Pancreas (tissue), 10 donors: ENCODE data around the gene ATP5IF1. TPM values are rescaled to one million over a fixed set of nuclear protein-coding genes. Genes with fewer than 3 reads are reported as not detected.

Experiments used
- ATAC-seq, 4 donors: fragments of 200-7000 bp; cut with Tn5 transposase; one replicate each; pipeline versions ENCODE4 v1.8.0 to v1.9.1; 2020; ENCODE audit warnings: mild to moderate bottlenecking in 4 of 4, moderate library complexity in 4 of 4
- DNase-seq, 6 donors: peaks; one replicate each; pipeline ENCODE4 v3.0.0-alpha.2; 2020
- FAIRE-seq: peaks from 2 replicates; lab custom pipeline; 2012; peaks lifted over from hg19 to GRCh38; lab: Jason Lieb, UNC
- H3K27ac ChIP-seq, 4 donors: fragments of 200-600 bp; sonication (generic); 1 replicate in 3 of 4; 2 replicates in 1 of 4; pipeline versions ENCODE4 v1.5.0 to v1.8.0; 2020
- H3K27me3 ChIP-seq, 4 donors: fragments of 200-600 bp; one replicate each; pipeline ENCODE4 v1.8.0; 2021
- H3K36me3 ChIP-seq, 3 donors: fragments of 200-600 bp; sonication (generic) in 1 of 3; one replicate each; pipeline versions ENCODE4 v1.5.0 to v1.8.0; 2020 to 2021
- H3K4me1 ChIP-seq, 3 donors: fragments of 200-600 bp; one replicate each; pipeline ENCODE4 v1.8.0; 2021
- H3K4me3 ChIP-seq, 4 donors: fragments of 200-600 bp; sonication (generic) in 2 of 4; one replicate each; pipeline versions ENCODE4 v1.5.0 to v1.8.0; 2020 to 2021
- H3K9me3 ChIP-seq, 4 donors: fragments of 200-600 bp; one replicate each; pipeline ENCODE4 v1.8.0; 2021
- WGBS, 2 donors: extraction: QIAGEN DNeasy Blood & Tissue Kit; methylation state at CpG; one replicate each; pipeline ENCODE4 v1.1.7; 2013; 5-methylcytosine and 5-hydroxymethylcytosine counted together
- intact Hi-C, 3 donors: fragments of 100-400 bp; cut with DNase I; formaldehyde crosslinking; loops; one replicate each; pipeline versions ENCODE4 v1.11.1 to v1.14.2; 2022
- polyA plus RNA-seq, 2 donors: library from polyadenylated mRNA; stranded (reverse); fragments of 200-250 nt; gene quantifications; one replicate each; pipeline ENCODE4 v1.2.3, GENCODE V29; 2013
- total RNA-seq, 6 donors: library from RNA; stranded (reverse); fragmentation: NEBNext Ultra II Directional in 4 of 6; extraction: Animal tissue kit (Norgen Biotek cat#: 25700) in 4 of 6; gene quantifications; one replicate each; pipeline versions ENCODE4 v1.2.1 to v1.2.4, GENCODE V29; 2021 to 2023
- TF ChIP-seq, protein P1 (sequence below), 4 donors: fragments of 200-600 bp; sonication (generic) in 3 of 4; IDR thresholded peaks; one replicate each; pipeline versions ENCODE4 v1.5.0 to v1.8.0; 2021; ENCODE audit warnings: antibody characterized with exemption in 4 of 4
- donor health status: healthy with polysubstance abuse.
- donor health status: DM: no; HTN: no; CAD: no; lungs with moderate emphysema.
- donor health status: DM: no; HTN: no; CAD: no.
- donor health status: control.
- donor health status: control.
- donor health status: Bipolar disorder and iron deficiency.
- donor health status: DM: yes; HTN: yes; CAD: no.
- donor health status: DM: no; HTN: no; CAD: no.
- donor health status: DM: no; HTN: no; CAD: no.
- donor health status: DM: yes; HTN: yes; CAD: no.

Gene ATP5IF1
- total and polyA plus RNA-seq, 8 donors, result 37.9 to 239 (median 60.2) TPM

DNA sequence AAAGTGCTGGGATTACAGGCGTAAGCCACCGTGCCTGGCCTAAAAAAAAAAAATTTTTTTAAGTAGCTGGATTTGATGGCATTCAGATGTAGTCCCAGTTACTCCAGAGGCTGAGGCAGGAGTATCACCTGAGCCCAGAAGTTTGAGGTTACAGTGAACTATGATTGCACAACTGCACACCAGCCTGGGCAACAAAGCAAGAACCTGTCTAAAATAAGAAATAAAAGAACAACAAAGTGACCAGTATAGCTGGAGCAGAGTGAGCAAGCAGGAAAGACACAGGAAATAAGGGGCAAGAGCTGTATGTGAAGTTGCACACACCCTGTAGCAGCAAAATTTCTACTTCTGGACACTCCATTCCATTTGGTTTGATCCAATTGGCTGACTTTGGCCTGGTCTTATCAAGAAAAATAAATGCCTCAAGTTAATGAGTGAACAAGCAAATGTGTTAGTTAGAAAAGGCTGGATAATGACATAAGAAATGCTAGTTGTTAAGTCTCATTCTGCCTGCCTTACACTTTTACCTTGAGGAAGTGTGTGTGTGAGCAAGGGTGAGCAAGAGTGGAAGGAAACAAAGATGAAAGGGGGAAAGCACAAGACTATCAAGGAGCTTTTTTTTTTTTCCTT is 7.9 kb downstream of the ATP5IF1 start:
- DNase-seq (no peak), FAIRE-seq (no peak)

GRCh38 chr1:28244549-28245251 is 8.8 kb downstream of the ATP5IF1 start:
- DNase-seq, result no peak
- peak overlapping the region; percentile 57 to 84 (median 72) for H3K27ac ChIP-seq
- FAIRE-seq, result no peak
- no peaks in the 10 kb centered on the region for H3K36me3 ChIP-seq
- H3K27me3 ChIP-seq, result no peaks in the 10 kb centered on the region
- H3K9me3 ChIP-seq, result no peaks in the 10 kb centered on the region
- H3K4me3 ChIP-seq, result no peak overlapping the region
- ATAC-seq, result no peak
- TF ChIP-seq, protein P1, sequence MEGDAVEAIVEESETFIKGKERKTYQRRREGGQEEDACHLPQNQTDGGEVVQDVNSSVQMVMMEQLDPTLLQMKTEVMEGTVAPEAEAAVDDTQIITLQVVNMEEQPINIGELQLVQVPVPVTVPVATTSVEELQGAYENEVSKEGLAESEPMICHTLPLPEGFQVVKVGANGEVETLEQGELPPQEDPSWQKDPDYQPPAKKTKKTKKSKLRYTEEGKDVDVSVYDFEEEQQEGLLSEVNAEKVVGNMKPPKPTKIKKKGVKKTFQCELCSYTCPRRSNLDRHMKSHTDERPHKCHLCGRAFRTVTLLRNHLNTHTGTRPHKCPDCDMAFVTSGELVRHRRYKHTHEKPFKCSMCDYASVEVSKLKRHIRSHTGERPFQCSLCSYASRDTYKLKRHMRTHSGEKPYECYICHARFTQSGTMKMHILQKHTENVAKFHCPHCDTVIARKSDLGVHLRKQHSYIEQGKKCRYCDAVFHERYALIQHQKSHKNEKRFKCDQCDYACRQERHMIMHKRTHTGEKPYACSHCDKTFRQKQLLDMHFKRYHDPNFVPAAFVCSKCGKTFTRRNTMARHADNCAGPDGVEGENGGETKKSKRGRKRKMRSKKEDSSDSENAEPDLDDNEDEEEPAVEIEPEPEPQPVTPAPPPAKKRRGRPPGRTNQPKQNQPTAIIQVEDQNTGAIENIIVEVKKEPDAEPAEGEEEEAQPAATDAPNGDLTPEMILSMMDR (IDR thresholded peaks at IDR 0.05), result no peak
- intact Hi-C loops, result no loop called here
- H3K4me1 ChIP-seq, result peaks cover 20 to 51% (median 38%) of the 10 kb centered on the region in 3 donors
- WGBS, 2 donors, result 58 to 66% methylated on average over 13 of the region's 13 CpGs

More for the DNA sequence above, 7.9 kb downstream of the ATP5IF1 start:
- Histone ChIP-seq H3K4me3 (no peak overlapping the region), H3K36me3 (no peaks in the 10 kb centered on the region), H3K27me3 (no peaks in the 10 kb centered on the region), H3K4me1 (peaks cover 20 to 43% (median 30%) of the 10 kb centered on the region in 3 donors), H3K27ac (peak overlapping the region; percentile 57 to 84 (median 72)), H3K9me3 (no peaks in the 10 kb centered on the region)
- intact Hi-C loops, result no loop called here
- ATAC-seq, result peak; percentile 1 to 37 (median 14)
- TF ChIP-seq, protein P1 (IDR thresholded peaks at IDR 0.05), result no peak
- WGBS, 2 donors, result 45 to 61% methylated on average over 2 of the region's 2 CpGs

GRCh38 chr1:28246427-28246832 is 10.5 kb downstream of the ATP5IF1 start:
- peak overlapping the region; percentile 14 to 61 (median 38) for H3K4me3 ChIP-seq
- H3K4me1 ChIP-seq, result peaks cover 20 to 52% (median 38%) of the 10 kb centered on the region in 3 donors
- no peaks in the 10 kb centered on the region for H3K27me3 ChIP-seq
- DNase-seq (no peak), FAIRE-seq (no peak), ATAC-seq (peak in 2 of 4 donors; percentile 5)
- H3K27ac ChIP-seq, result peak overlapping the region; percentile 66 to 84 (median 78)
- TF ChIP-seq, protein P1 (IDR thresholded peaks at IDR 0.05), result no peak
- 9 to 24% methylated on average over 11 of the region's 11 CpGs for WGBS, 2 donors
- no peaks in the 10 kb centered on the region for H3K36me3 ChIP-seq
- H3K9me3 ChIP-seq, result no peaks in the 10 kb centered on the region
- intact Hi-C loops, result no loop called here

DNA sequence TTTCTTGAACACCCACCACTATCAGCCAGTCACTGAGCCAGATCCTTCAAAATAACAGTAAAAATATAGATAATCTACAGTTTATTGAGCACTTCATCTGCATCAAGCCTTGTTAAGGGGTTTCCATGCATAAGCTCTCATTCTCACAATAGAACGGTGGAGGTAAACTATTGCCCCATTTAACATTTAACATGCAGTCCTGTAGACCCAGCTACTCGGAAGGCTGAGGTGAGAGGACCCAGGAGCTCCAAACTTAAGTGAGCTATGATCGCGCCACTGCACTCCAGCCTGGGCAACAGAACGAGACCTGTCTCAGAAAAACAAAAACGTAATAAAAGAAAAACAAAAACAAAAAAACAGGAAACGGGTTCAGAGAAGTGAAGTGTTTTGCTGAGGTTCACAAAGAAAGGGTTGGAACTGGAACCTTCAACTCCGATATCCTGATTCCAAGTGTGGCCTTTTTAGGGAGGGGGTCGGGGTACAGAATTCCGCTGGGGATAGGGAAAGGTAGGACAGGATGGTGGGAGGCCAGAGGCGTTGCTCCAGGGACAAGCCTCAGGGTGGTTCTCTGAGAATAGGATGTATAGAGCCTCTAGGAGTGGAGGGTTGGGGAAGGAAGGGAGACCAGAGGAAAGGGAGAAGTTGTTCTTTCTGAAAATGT is 11.8 kb downstream of the ATP5IF1 start:
- ATAC-seq (no peak), FAIRE-seq (no peak), DNase-seq (no peak)
- 43 to 56% methylated on average over 11 of the region's 11 CpGs for WGBS, 2 donors
- peak overlapping the region in 2 of 4 donors; percentile 16 to 52 for H3K4me3 ChIP-seq
- TF ChIP-seq, protein P1 (IDR thresholded peaks at IDR 0.05), result no peak
- H3K36me3 ChIP-seq, result no peaks in the 10 kb centered on the region
- H3K27me3 ChIP-seq, result no peaks in the 10 kb centered on the region
- H3K27ac ChIP-seq, result peak overlapping the region; percentile 37 to 84 (median 78)
- intact Hi-C loops, result no loop called here
- no peaks in the 10 kb centered on the region for H3K9me3 ChIP-seq
- H3K4me1 ChIP-seq, result peaks cover 20 to 51% (median 38%) of the 10 kb centered on the region in 3 donors
